IMR-90 (cell line): ENCODE measurements around the gene EPHB1. TPM values are rescaled to one million over a fixed set of nuclear protein-coding genes. Genes with fewer than 3 reads are reported as not detected.
"Not testable (repeated sequence)": the region's sequence is repeated elsewhere in the genome, so short reads cannot be mapped to it uniquely, and the experiment has no call there.

Source experiments
- ATAC-seq: fragments of 200-7000 bp; cut with Tn5 transposase; 2 replicates; pipeline ENCODE4 v1.9.1; 2020; ENCODE audit warnings: low read depth, mild to moderate bottlenecking, moderate library complexity
- BruUV-seq: library from RNA; stranded (reverse); fragments of 400-500 nt; replicated peaks from 2 replicates; lab custom pipeline; 2021; lab: Mats Ljungman, UMichigan
- CTCF ChIA-PET: fragments of 300-600 bp; formaldehyde crosslinking; extraction: SDS; loops from one replicate; lab custom pipeline; 2021; ENCODE audit warnings: antibody characterized with exemption; lab: Yijun Ruan, JAX
- POLR2A ChIA-PET: fragments of 300-600 bp; sonication (Branson Sonifier 250); formaldehyde crosslinking; loops from one replicate; lab custom pipeline; 2022; ENCODE audit warnings: antibody characterized with exemption; ENCODE audit not compliant: unreplicated experiment; lab: Charles Lee
- DNase-seq: peaks from one replicate; pipeline ENCODE4 v3.0.0; 2013
- H2AFZ ChIP-seq: replicated peaks from 2 replicates; pipeline ENCODE3; 2013; ENCODE audit warnings: low read length, mild to moderate bottlenecking; ENCODE audit not compliant: poor library complexity
- H2AK5ac ChIP-seq: 2 replicates; pipeline ENCODE4 v1.6.1; 2013; ENCODE audit warnings: low read depth, low read length, inconsistent platforms
- H2AK9ac ChIP-seq: replicated peaks from 2 replicates; pipeline ENCODE3; 2013; ENCODE audit warnings: mild to moderate bottlenecking, low read depth, low read length, moderate library complexity; ENCODE audit not compliant: poor library complexity
- H2BK120ac ChIP-seq: 2 replicates; pipeline ENCODE4 v1.6.1; 2013; ENCODE audit warnings: low read depth, low read length, inconsistent platforms
- H2BK15ac ChIP-seq: 3 replicates; pipeline ENCODE4 v1.6.1; 2013; ENCODE audit warnings: low read depth, low read length, inconsistent platforms
- H2BK20ac ChIP-seq: 2 replicates; pipeline ENCODE4 v1.6.1; 2013; ENCODE audit warnings: low read depth, mild to moderate bottlenecking, inconsistent platforms, low read length, moderate library complexity
- H2BK5ac ChIP-seq: 2 replicates; pipeline ENCODE4 v1.6.1; 2013; ENCODE audit warnings: mild to moderate bottlenecking, low read depth, low read length, inconsistent platforms; ENCODE audit not compliant: poor library complexity, severe bottlenecking
- H3K14ac ChIP-seq: replicated peaks from 2 replicates; pipeline ENCODE4 v1.6.1; 2013; ENCODE audit warnings: low read depth, low read length, inconsistent platforms
- H3K18ac ChIP-seq: 2 replicates; pipeline ENCODE4 v1.6.1; 2013; ENCODE audit warnings: low read depth, low read length, control low read depth
- H3K23ac ChIP-seq: 2 replicates; pipeline ENCODE4 v1.6.1; 2013; ENCODE audit warnings: low read depth, low read length, inconsistent platforms
- H3K27ac ChIP-seq: 2 replicates; pipeline ENCODE4 v1.5.1; 2013; ENCODE audit warnings: mild to moderate bottlenecking, control low read depth, low read length; ENCODE audit not compliant: insufficient read depth
- H3K27me3 ChIP-seq: 2 replicates; pipeline ENCODE4 v1.6.1; 2013; ENCODE audit warnings: low read length; ENCODE audit not compliant: control insufficient read depth, insufficient read depth
- H3K36me3 ChIP-seq: 2 replicates; pipeline ENCODE4 v1.6.1; 2013; ENCODE audit warnings: low read length, mixed read lengths; ENCODE audit not compliant: control insufficient read depth, insufficient read depth
- H3K4ac ChIP-seq: 2 replicates; pipeline ENCODE4 v1.6.1; 2013; ENCODE audit warnings: low read depth, low read length, inconsistent platforms
- H3K4me1 ChIP-seq: 2 replicates; pipeline ENCODE4 v1.6.1; 2013; ENCODE audit warnings: low read length, mixed read lengths; ENCODE audit not compliant: control insufficient read depth, insufficient read depth
- H3K4me2 ChIP-seq: 2 replicates; pipeline ENCODE4 v1.6.1; 2013; ENCODE audit warnings: low read depth, mild to moderate bottlenecking, control low read depth, low read length, moderate library complexity
- H3K4me3 ChIP-seq: 2 replicates; pipeline ENCODE4 v1.5.1; 2013; ENCODE audit warnings: low read depth, mild to moderate bottlenecking, control low read depth, low read length, moderate library complexity; ENCODE audit not compliant: insufficient read depth
- H3K56ac ChIP-seq: 2 replicates; pipeline ENCODE4 v1.6.1; 2013; ENCODE audit warnings: low read length, inconsistent platforms; ENCODE audit not compliant: insufficient read depth; ENCODE audit errors: extremely low read depth
- H3K79me1 ChIP-seq, 2 experiments: 2 replicates each; pipeline ENCODE4 v1.6.1; 2013; ENCODE audit warnings: low read length in 2 of 2, inconsistent platforms in 1 of 2, low read depth in 1 of 2
- H3K9ac ChIP-seq: 2 replicates; pipeline ENCODE4 v1.6.1; 2013; ENCODE audit warnings: low read depth, low read length, control low read depth
- H3K9me1 ChIP-seq: 2 replicates; pipeline ENCODE4 v1.6.1; 2013; ENCODE audit warnings: low read length, inconsistent platforms; ENCODE audit not compliant: insufficient read depth
- H3K9me3 ChIP-seq: 2 replicates; pipeline ENCODE4 v1.6.1; 2013; ENCODE audit warnings: low read length; ENCODE audit not compliant: control insufficient read depth, insufficient read depth
- H4K20me1 ChIP-seq: 2 replicates; pipeline ENCODE4 v1.6.1; 2013; ENCODE audit warnings: low read length, inconsistent platforms; ENCODE audit not compliant: insufficient read depth
- H4K5ac ChIP-seq: 2 replicates; pipeline ENCODE4 v1.6.1; 2013; ENCODE audit warnings: mild to moderate bottlenecking, low read depth, low read length, control low read depth
- H4K8ac ChIP-seq, 2 experiments: 2 replicates each; pipeline ENCODE4 v1.6.1; 2013; ENCODE audit warnings: low read depth in 2 of 2, low read length in 2 of 2, control low read depth in 1 of 2, inconsistent platforms in 1 of 2
- H4K91ac ChIP-seq: 2 replicates; pipeline ENCODE4 v1.6.1; 2013; ENCODE audit warnings: low read depth, low read length, inconsistent platforms; ENCODE audit not compliant: insufficient read depth
- BHLHE40 ChIP-seq: fragments of 150-350 bp; IDR thresholded peaks from 2 replicates; pipeline ENCODE4 v1.6.1; 2016; ENCODE audit warnings: mild to moderate bottlenecking, low read depth, low read length
- CEBPB ChIP-seq: IDR thresholded peaks from 2 replicates; pipeline ENCODE4 v1.6.1; 2012; ENCODE audit warnings: low read depth, low read length, improper control_type of control experiment
- ELK1 ChIP-seq: fragments of 150-350 bp; IDR thresholded peaks from 2 replicates; pipeline ENCODE4 v1.6.1; 2016; ENCODE audit warnings: low read depth, mild to moderate bottlenecking, low read length, moderate library complexity, borderline replicate concordance
- MAFK ChIP-seq: IDR thresholded peaks from 2 replicates; pipeline ENCODE4 v1.6.1; 2012; ENCODE audit warnings: low read depth, low read length, improper control_type of control experiment
- MAZ ChIP-seq: IDR thresholded peaks from 2 replicates; pipeline ENCODE4 v1.6.1; 2012; ENCODE audit warnings: low read depth, mild to moderate bottlenecking, low read length, improper control_type of control experiment, moderate library complexity, borderline replicate concordance
- MXI1 ChIP-seq: IDR thresholded peaks from 2 replicates; pipeline ENCODE4 v1.6.1; 2012; ENCODE audit warnings: low read depth, mild to moderate bottlenecking, low read length, moderate library complexity, borderline replicate concordance
- NFE2L2 ChIP-seq: fragments of 150-350 bp; IDR thresholded peaks from 2 replicates; pipeline ENCODE4 v1.6.1; 2016; ENCODE audit warnings: low read depth, mild to moderate bottlenecking, low read length
- POLR2A ChIP-seq: IDR thresholded peaks from 2 replicates; pipeline ENCODE4 v1.6.1; 2012; ENCODE audit warnings: mild to moderate bottlenecking, low read depth, low read length
- RAD21 ChIP-seq: IDR thresholded peaks from 2 replicates; pipeline ENCODE4 v1.6.1; 2012; ENCODE audit warnings: low read length, improper control_type of control experiment
- RFX5 ChIP-seq: IDR thresholded peaks from 2 replicates; pipeline ENCODE4 v1.8.0; 2012; ENCODE audit warnings: low read depth, mild to moderate bottlenecking, low read length, moderate library complexity
- SMC3 ChIP-seq: fragments of 150-350 bp; IDR thresholded peaks from 2 replicates; pipeline ENCODE4 v1.6.1; 2016; ENCODE audit warnings: low read depth, mild to moderate bottlenecking, antibody characterized with exemption, low read length, moderate library complexity
- WGBS, 2 experiments: methylation state at CpG; one replicate each; pipeline versions ENCODE4 v1.1.5 to v1.1.7; 2013; ENCODE audit warnings: missing lambda C conversion rate in 2 of 2; ENCODE audit not compliant: insufficient read length in 1 of 2; ENCODE audit errors: extremely low coverage in 2 of 2; 5-methylcytosine and 5-hydroxymethylcytosine counted together
- dilution Hi-C: fragments of 300-500 bp; cut with HindIII; formaldehyde crosslinking; loops from one replicate; pipeline ENCODE4 v1.14.3; 2018; ENCODE audit warnings: low sequenced_read_pairs; ENCODE audit not compliant: unreplicated experiment
- in situ Hi-C: fragments of 300-500 bp; cut with MboI; formaldehyde crosslinking; loops from 3 replicates; pipeline ENCODE4 v1.14.3; 2019; ENCODE audit warnings: low sequenced_read_pairs, inconsistent platforms, mixed read lengths
- intact Hi-C: fragments of 100-400 bp; cut with micrococcal nuclease; formaldehyde crosslinking; loops from 2 replicates; pipeline ENCODE4 v1.10.0; 2022
- polyA plus RNA-seq, 3 experiments: library from polyadenylated mRNA; depleted of rRNA; stranded (reverse); fragments of >200 nt; gene quantifications; 2 replicates each; pipeline ENCODE4 v1.2.3, GENCODE V29; 2012; ENCODE audit warnings: low replicate concordance in 1 of 3
- total RNA-seq: library from RNA; depleted of rRNA; stranded (reverse); fragments of >200 nt; gene quantifications from 2 replicates; pipeline ENCODE4 v1.2.3, GENCODE V29; 2012

Gene EPHB1
- total and polyA plus RNA-seq, 2 of the 4 experiments (the other 2 are of a cell fraction), result 0.17 to 0.36 TPM

GRCh38 chr3:135000465-135000864, 205.4 kb downstream of the EPHB1 start:
- in situ Hi-C loops, result no loop called here
- no peak overlapping the region for H3K18ac ChIP-seq
- H4K8ac ChIP-seq, result no peak overlapping the region
- intact Hi-C loops, result no loop called here
- no peaks in the 10 kb centered on the region for H3K4me1 ChIP-seq
- H2BK20ac ChIP-seq, result no peak overlapping the region
- no peak overlapping the region for H2BK120ac ChIP-seq
- DNase-seq, result no peak
- H2BK15ac ChIP-seq, result no peak overlapping the region
- no peak overlapping the region for H2AK5ac ChIP-seq
- H2BK5ac ChIP-seq, result no peak overlapping the region
- H3K14ac ChIP-seq, result no peak overlapping the region
- WGBS, 2 experiments, result no CpG with 5 or more reads among the region's 4 CpGs
- ATAC-seq, result no peak
- no peaks in the 10 kb centered on the region for H3K9me3 ChIP-seq
- no peak overlapping the region for H2AK9ac ChIP-seq
- H3K4ac ChIP-seq, result no peak overlapping the region
- no peak overlapping the region for H3K23ac ChIP-seq
- H3K9ac ChIP-seq, result no peak overlapping the region
- no peaks in the 10 kb centered on the region for H3K9me1 ChIP-seq
- TF ChIP-seq CEBPB (no peak), BHLHE40 (no peak), POLR2A (no peak), MAZ (no peak), RAD21 (no peak), MXI1 (no peak), SMC3 (no peak), NFE2L2 (no peak), MAFK (no peak), ELK1 (no peak), RFX5 (no peak)
- H3K36me3 ChIP-seq, result no peaks in the 10 kb centered on the region
- H3K27ac ChIP-seq, result no peak overlapping the region
- ChIA-PET POLR2A (no interaction called here), CTCF (no interaction called here)
- no TSS peak for BruUV-seq
- no peaks in the 10 kb centered on the region for H3K27me3 ChIP-seq
- no peaks in the 10 kb centered on the region for H4K20me1 ChIP-seq
- H2AFZ ChIP-seq, result no peak overlapping the region
- H3K4me3 ChIP-seq, result no peak overlapping the region
- H4K91ac ChIP-seq, result no peak overlapping the region
- no peak overlapping the region for H3K56ac ChIP-seq
- H3K79me1 ChIP-seq, result no peaks in the 10 kb centered on the region
- H4K5ac ChIP-seq, result no peak overlapping the region
- dilution Hi-C loops, result no loop called here
- H3K4me2 ChIP-seq, result no peak overlapping the region

GRCh38 chr3:135005616-135006015, 210.6 kb downstream of the EPHB1 start:
- ATAC-seq, H3K4me3 ChIP-seq, H2BK20ac ChIP-seq, H2AK9ac ChIP-seq, CTCF ChIA-PET, DNase-seq, dilution Hi-C loops, H3K27ac ChIP-seq, H3K36me3 ChIP-seq, H4K8ac ChIP-seq, H3K14ac ChIP-seq, H3K9me3 ChIP-seq, H3K4me2 ChIP-seq, H4K91ac ChIP-seq, H3K9me1 ChIP-seq, H3K4me1 ChIP-seq, H3K9ac ChIP-seq, H3K18ac ChIP-seq, H2AK5ac ChIP-seq, in situ Hi-C loops, intact Hi-C loops, BruUV-seq, H2AFZ ChIP-seq, H4K20me1 ChIP-seq, H2BK5ac ChIP-seq, H3K56ac ChIP-seq, H3K23ac ChIP-seq, H3K79me1 ChIP-seq, POLR2A ChIA-PET, H4K5ac ChIP-seq, H3K27me3 ChIP-seq, H2BK15ac ChIP-seq, H2BK120ac ChIP-seq, H3K4ac ChIP-seq: not testable (repeated sequence)
- no CpG with 5 or more reads among the region's 19 CpGs for WGBS, 2 experiments
